SK-N-SH (cell line): Measurements from ENCODE around the gene RGS6. TPM values are rescaled to one million over a fixed set of nuclear protein-coding genes. Genes with fewer than 3 reads are reported as not detected.

Experiments
- CTCF ChIA-PET: fragments of 300-600, 350-600 bp; formaldehyde crosslinking; extraction: SDS; loops from one replicate; lab custom pipeline; 2021; lab: Yijun Ruan, JAX
- POLR2A ChIA-PET: fragments of 350-600 bp; sonication (Branson Sonifier 250); formaldehyde crosslinking; extraction: SDS; loops from one replicate; lab custom pipeline; 2020; ENCODE audit warnings: antibody characterized with exemption, inconsistent platforms; lab: Yijun Ruan, JAX
- DNase-seq: peaks from one replicate; pipeline ENCODE4 v3.0.0; 2012
- H2AFZ ChIP-seq: fragments of 200-600 bp; sonication (generic); 2 replicates; pipeline ENCODE4 v1.8.1; 2016; ENCODE audit warnings: antibody characterized with exemption, mild to moderate bottlenecking, low read depth
- H3F3A ChIP-seq: fragments of 200-600 bp; sonication (generic); replicated peaks from 2 replicates; pipeline ENCODE3; 2016; ENCODE audit warnings: antibody characterized with exemption, mild to moderate bottlenecking; ENCODE audit not compliant: insufficient read depth
- H3K27ac ChIP-seq, 2 experiments: fragments of 200-500 bp in 1 of 2; fragments of 200-600 bp in 1 of 2; sonication (Bioruptor generic) in 1 of 2; sonication (generic), shearing (Covaris generic) in 1 of 2; 2 replicates each; pipeline versions ENCODE4 v1.5.1 to v1.6.1; 2014 to 2016; ENCODE audit warnings: low read depth in 2 of 2, inconsistent platforms in 1 of 2, low read length in 1 of 2, mild to moderate bottlenecking in 1 of 2, mixed read lengths in 1 of 2
- H3K27me3 ChIP-seq: fragments of 200-600 bp; sonication (generic), shearing (Covaris generic); 2 replicates; pipeline ENCODE4 v1.6.1; 2016; ENCODE audit warnings: mixed run types; ENCODE audit not compliant: insufficient read depth
- H3K36me3 ChIP-seq, 2 experiments: fragments of 200-500 bp in 1 of 2; fragments of 200-600 bp in 1 of 2; sonication (Bioruptor generic) in 1 of 2; sonication (generic) in 1 of 2; replicated peaks in 1 of 2; 2 replicates each; pipeline versions ENCODE3 to v1.5.1; 2014 to 2016; ENCODE audit warnings: low read length in 1 of 2, mild to moderate bottlenecking in 1 of 2; ENCODE audit not compliant: insufficient read depth in 2 of 2, control insufficient read depth in 1 of 2
- H3K4me1 ChIP-seq, 2 experiments: fragments of 200-500 bp in 1 of 2; fragments of 200-600 bp in 1 of 2; sonication (Bioruptor generic) in 1 of 2; sonication (generic), shearing (Covaris generic) in 1 of 2; 2 replicates each; pipeline versions ENCODE4 v1.5.1 to v1.6.1; 2014 to 2016; ENCODE audit warnings: low read depth in 1 of 2, low read length in 1 of 2, mixed run types in 1 of 2; ENCODE audit not compliant: insufficient read depth in 2 of 2, control insufficient read depth in 1 of 2
- H3K4me2 ChIP-seq: fragments of 200-600 bp; sonication (generic), shearing (Covaris generic); 2 replicates; pipeline ENCODE4 v1.6.1; 2017; ENCODE audit warnings: mixed run types
- H3K4me3 ChIP-seq, 2 experiments: fragments of 200-500 bp in 1 of 2; fragments of 200-600 bp in 1 of 2; sonication (Bioruptor generic) in 1 of 2; sonication (generic), shearing (Covaris generic) in 1 of 2; 2 replicates each; pipeline versions ENCODE4 v1.5.1 to v1.8.1; 2014 to 2016; ENCODE audit warnings: low read depth in 2 of 2, inconsistent platforms in 1 of 2, low read length in 1 of 2, mild to moderate bottlenecking in 1 of 2, mixed read lengths in 1 of 2, moderate library complexity in 1 of 2
- H3K79me2 ChIP-seq: fragments of 200-600 bp; sonication (generic); 2 replicates; pipeline ENCODE4 v1.8.1; 2017; ENCODE audit warnings: mild to moderate bottlenecking; ENCODE audit not compliant: insufficient read depth
- H3K9ac ChIP-seq: fragments of 200-600 bp; sonication (generic); 2 replicates; pipeline ENCODE4 v1.6.1; 2017; ENCODE audit warnings: mixed run types
- H3K9me2 ChIP-seq: fragments of 200-600 bp; sonication (generic); 2 replicates; pipeline ENCODE4 v1.6.1; 2017; ENCODE audit warnings: mixed run types
- H3K9me3 ChIP-seq: fragments of 200-600 bp; sonication (generic); 2 replicates; pipeline ENCODE4 v1.6.1; 2017; ENCODE audit warnings: mixed run types, mild to moderate bottlenecking, moderate library complexity
- H4K20me1 ChIP-seq: fragments of 200-600 bp; sonication (generic); 2 replicates; pipeline ENCODE4 v1.6.1; 2017; ENCODE audit warnings: mild to moderate bottlenecking, mixed run types; ENCODE audit not compliant: insufficient read depth
- CHD2 ChIP-seq: fragments of 150-350 bp; IDR thresholded peaks from 2 replicates; pipeline ENCODE4 v1.6.1; 2018; ENCODE audit warnings: low read length; ENCODE audit not compliant: partially characterized antibody
- ELF1 ChIP-seq: IDR thresholded peaks from 2 replicates; pipeline ENCODE4 v1.4.0; 2012
- EP300 ChIP-seq, 2 experiments: IDR thresholded peaks; 2 replicates each; pipeline versions ENCODE4 v1.4.0 to v1.6.1; 2012; ENCODE audit warnings: borderline replicate concordance in 1 of 2, low read depth in 1 of 2, low read length in 1 of 2
- GABPA ChIP-seq: IDR thresholded peaks from 2 replicates; pipeline ENCODE4 v1.4.0; 2012; ENCODE audit warnings: low read depth, mild to moderate bottlenecking
- GATA2 ChIP-seq: sonication (generic); formaldehyde crosslinking; IDR thresholded peaks from 2 replicates; pipeline ENCODE4 v1.5.0; 2020; ENCODE audit warnings: mild to moderate bottlenecking, missing genetic modification reagents
- NRF1 ChIP-seq: IDR thresholded peaks from 2 replicates; pipeline ENCODE4 v1.6.1; 2012; ENCODE audit warnings: low read depth, mild to moderate bottlenecking, low read length
- RCOR1 ChIP-seq: fragments of 150-350 bp; IDR thresholded peaks from 2 replicates; pipeline ENCODE4 v1.6.1; 2017; ENCODE audit warnings: antibody characterized with exemption, low read length
- RFX5 ChIP-seq: IDR thresholded peaks from 2 replicates; pipeline ENCODE4 v1.6.1; 2012; ENCODE audit warnings: mild to moderate bottlenecking, improper control_type of control experiment, low read length
- RXRA ChIP-seq: IDR thresholded peaks from 2 replicates; pipeline ENCODE4 v1.4.0; 2012; ENCODE audit warnings: low read depth, mild to moderate bottlenecking, borderline replicate concordance
- SMC3 ChIP-seq: IDR thresholded peaks from 2 replicates; pipeline ENCODE4 v1.6.1; 2012; ENCODE audit warnings: low read depth, low read length, improper control_type of control experiment
- TAF1 ChIP-seq: IDR thresholded peaks from 2 replicates; pipeline ENCODE4 v1.6.1; 2012; ENCODE audit warnings: low read depth, mild to moderate bottlenecking, low read length, moderate library complexity, borderline replicate concordance
- TCF12 ChIP-seq: IDR thresholded peaks from 2 replicates; pipeline ENCODE4 v1.4.0; 2012
- TEAD4 ChIP-seq: IDR thresholded peaks from 2 replicates; pipeline ENCODE4 v1.4.0; 2012; ENCODE audit warnings: mild to moderate bottlenecking, borderline replicate concordance; ENCODE audit not compliant: insufficient read depth
- USF2 ChIP-seq: fragments of 150-350 bp; IDR thresholded peaks from 2 replicates; pipeline ENCODE4 v1.6.1; 2017; ENCODE audit warnings: antibody characterized with exemption, low read length, low read depth, borderline replicate concordance
- YY1 ChIP-seq: IDR thresholded peaks from 2 replicates; pipeline ENCODE4 v1.4.0; 2012; ENCODE audit warnings: low read depth, mild to moderate bottlenecking
- WGBS: methylation state at CpG from one replicate; pipeline ENCODE4 v1.1.6; 2017; ENCODE audit warnings: low lambda C conversion rate; 5-methylcytosine and 5-hydroxymethylcytosine counted together
- polyA plus RNA-seq, 3 experiments: library from polyadenylated mRNA; depleted of rRNA; stranded (reverse); fragments of >200 nt; gene quantifications; 2 replicates each; pipeline ENCODE4 v1.2.3, GENCODE V29; 2012
- TF ChIP-seq, protein P1 (sequence below): IDR thresholded peaks from 2 replicates; pipeline ENCODE4; 2012
- TF ChIP-seq, protein P2 (sequence below): IDR thresholded peaks from 2 replicates; pipeline ENCODE4 v1.4.0; 2012; ENCODE audit warnings: low read depth, borderline replicate concordance
- TF ChIP-seq, protein P3 (sequence below): IDR thresholded peaks from 2 replicates; pipeline ENCODE4 v1.4.0; 2012; ENCODE audit warnings: low read depth
- TF ChIP-seq, protein P4 (sequence below): IDR thresholded peaks from 2 replicates; pipeline ENCODE4 v1.6.1; 2012; ENCODE audit warnings: mild to moderate bottlenecking, low read depth, low read length, moderate library complexity

Gene RGS6
- polyA plus RNA-seq, 1 of the 3 experiments (the other 2 are of a cell fraction) = not detected

DNA sequence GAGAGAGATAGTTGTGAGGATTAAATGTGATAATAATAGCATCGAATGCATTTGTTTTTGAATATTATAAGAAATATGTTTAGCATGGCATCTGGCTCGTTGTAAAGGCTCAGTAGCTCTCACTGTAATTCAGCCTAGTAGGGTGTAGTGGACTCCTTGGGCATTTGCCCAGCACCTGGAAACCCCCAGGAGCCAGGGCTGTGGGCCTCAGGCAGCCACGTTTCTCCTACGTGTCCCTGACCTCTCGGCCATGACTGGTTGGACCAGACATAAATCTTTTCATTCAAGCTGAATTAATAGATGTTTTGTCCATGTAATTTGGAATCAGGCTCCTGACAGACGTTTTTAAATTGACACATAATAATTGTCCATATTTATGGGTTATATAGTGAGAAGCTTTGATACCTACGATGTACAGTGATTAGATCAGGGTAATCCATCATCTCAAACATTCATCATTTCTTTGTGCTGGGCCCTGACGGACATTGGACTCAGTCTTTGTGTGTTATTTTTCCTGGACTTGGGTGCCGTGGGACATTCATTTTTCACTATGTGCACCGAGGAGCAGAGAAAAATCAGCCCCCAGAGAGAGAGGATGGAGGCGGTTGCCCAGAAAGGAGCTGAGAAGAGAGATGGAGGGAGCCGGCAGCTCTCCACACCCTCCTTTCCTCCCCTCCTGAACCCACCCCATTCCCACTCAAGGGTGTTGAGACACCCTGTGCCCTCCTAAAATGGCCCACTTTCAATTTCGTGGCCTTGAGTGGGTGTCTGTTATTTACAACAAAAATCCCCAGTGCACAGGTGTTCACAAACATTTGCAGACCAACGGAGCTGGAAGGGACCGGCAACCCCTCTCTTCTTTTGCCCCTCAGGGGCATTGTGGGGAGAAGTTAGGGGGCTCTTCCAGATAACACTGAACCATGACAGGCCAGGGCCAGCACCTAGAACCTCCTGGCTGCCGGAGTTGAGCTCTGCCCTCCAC lies 665.3 kb downstream of the RGS6 start:
- CTCF ChIA-PET = interaction anchor here (0.8 kb wide), 1 partner anchor 308 kb away, joined by 4 read pairs; no protein-coding TSS in a partner anchor
- H3K9me2 ChIP-seq = no peaks in the 10 kb centered on the region
- H3K4me2 ChIP-seq = no peak overlapping the region
- no peak overlapping the region for H3K4me3 ChIP-seq
- 49% methylated on average over 16 of the region's 16 CpGs for WGBS
- H3K36me3 ChIP-seq = no peaks in the 10 kb centered on the region
- no peak overlapping the region for H3K9ac ChIP-seq
- no peak overlapping the region for H2AFZ ChIP-seq
- no peaks in the 10 kb centered on the region for H3F3A ChIP-seq
- H4K20me1 ChIP-seq = no peaks in the 10 kb centered on the region
- H3K79me2 ChIP-seq = no peaks in the 10 kb centered on the region
- no peak overlapping the region for H3K27ac ChIP-seq
- TF ChIP-seq, protein P1, sequence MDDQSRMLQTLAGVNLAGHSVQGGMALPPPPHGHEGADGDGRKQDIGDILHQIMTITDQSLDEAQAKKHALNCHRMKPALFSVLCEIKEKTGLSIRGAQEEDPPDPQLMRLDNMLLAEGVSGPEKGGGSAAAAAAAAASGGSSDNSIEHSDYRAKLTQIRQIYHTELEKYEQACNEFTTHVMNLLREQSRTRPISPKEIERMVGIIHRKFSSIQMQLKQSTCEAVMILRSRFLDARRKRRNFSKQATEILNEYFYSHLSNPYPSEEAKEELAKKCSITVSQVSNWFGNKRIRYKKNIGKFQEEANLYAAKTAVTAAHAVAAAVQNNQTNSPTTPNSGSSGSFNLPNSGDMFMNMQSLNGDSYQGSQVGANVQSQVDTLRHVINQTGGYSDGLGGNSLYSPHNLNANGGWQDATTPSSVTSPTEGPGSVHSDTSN = no peak
- TF ChIP-seq GATA2 (CRISPR knock-in tag) (no peak), ELF1 (no peak), SMC3 (no peak)
- TF ChIP-seq, all 33 proteins: peak for 0
- Histone ChIP-seq H3K27me3 (no peaks in the 10 kb centered on the region), H3K4me1 (no peaks in the 10 kb centered on the region; a peak in 1 of 4 replicates), H3K9me3 (no peaks in the 10 kb centered on the region)
- no peak for DNase-seq
- POLR2A ChIA-PET = no interaction called here

DNA sequence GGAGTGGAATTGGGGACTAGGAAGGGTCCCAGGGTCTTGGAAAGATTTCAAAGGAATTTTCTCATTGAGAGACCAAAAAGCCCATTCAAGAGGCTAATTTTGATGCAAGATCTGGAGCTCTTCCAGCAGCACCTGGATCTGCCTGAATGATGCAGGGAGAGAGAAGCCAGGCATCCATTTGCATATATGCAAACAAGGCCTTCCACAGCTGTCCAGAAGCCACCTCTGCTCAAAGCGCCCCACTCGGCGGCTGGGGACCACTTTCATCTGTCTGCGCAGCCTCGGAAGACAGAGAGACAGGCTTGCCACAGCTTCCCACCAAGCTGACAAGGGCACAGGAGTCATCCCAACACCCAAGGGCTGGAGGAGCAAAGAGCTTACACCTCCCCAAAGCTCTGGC lies 666.1 kb downstream of the RGS6 start:
- Histone ChIP-seq H3K4me1 (no peaks in the 10 kb centered on the region; a peak in 1 of 4 replicates), H3K79me2 (no peaks in the 10 kb centered on the region), H3K9me3 (no peaks in the 10 kb centered on the region), H3K4me2 (no peak overlapping the region), H3K27ac (no peak overlapping the region), H2AFZ (no peak overlapping the region), H3K27me3 (no peaks in the 10 kb centered on the region)
- no CpG with 5 or more reads among the region's 5 CpGs for WGBS
- DNase-seq = no peak
- no peak for TF ChIP-seq GABPA
- TF ChIP-seq RXRA = no peak
- no peak for TF ChIP-seq NRF1
- TF ChIP-seq, protein P2, sequence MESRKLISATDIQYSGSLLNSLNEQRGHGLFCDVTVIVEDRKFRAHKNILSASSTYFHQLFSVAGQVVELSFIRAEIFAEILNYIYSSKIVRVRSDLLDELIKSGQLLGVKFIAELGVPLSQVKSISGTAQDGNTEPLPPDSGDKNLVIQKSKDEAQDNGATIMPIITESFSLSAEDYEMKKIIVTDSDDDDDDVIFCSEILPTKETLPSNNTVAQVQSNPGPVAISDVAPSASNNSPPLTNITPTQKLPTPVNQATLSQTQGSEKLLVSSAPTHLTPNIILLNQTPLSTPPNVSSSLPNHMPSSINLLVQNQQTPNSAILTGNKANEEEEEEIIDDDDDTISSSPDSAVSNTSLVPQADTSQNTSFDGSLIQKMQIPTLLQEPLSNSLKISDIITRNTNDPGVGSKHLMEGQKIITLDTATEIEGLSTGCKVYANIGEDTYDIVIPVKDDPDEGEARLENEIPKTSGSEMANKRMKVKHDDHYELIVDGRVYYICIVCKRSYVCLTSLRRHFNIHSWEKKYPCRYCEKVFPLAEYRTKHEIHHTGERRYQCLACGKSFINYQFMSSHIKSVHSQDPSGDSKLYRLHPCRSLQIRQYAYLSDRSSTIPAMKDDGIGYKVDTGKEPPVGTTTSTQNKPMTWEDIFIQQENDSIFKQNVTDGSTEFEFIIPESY = no peak
- TF ChIP-seq TCF12 = no peak
- no peak for TF ChIP-seq GATA2 (CRISPR knock-in tag)
- no peak for TF ChIP-seq TAF1
- no peak for TF ChIP-seq EP300 (IDR thresholded peaks at IDR 0.05; ENCODE audit: borderline replicate concordance in 1 of 2, low read depth in 1 of 2, low read length in 1 of 2)
- TF ChIP-seq YY1 = no peak
- no peak for TF ChIP-seq RFX5
- no peak for TF ChIP-seq TEAD4
- TF ChIP-seq, protein P3, sequence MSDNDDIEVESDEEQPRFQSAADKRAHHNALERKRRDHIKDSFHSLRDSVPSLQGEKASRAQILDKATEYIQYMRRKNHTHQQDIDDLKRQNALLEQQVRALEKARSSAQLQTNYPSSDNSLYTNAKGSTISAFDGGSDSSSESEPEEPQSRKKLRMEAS = no peak
- no peak for TF ChIP-seq CHD2
- TF ChIP-seq USF2 = no peak
- TF ChIP-seq, protein P4, sequence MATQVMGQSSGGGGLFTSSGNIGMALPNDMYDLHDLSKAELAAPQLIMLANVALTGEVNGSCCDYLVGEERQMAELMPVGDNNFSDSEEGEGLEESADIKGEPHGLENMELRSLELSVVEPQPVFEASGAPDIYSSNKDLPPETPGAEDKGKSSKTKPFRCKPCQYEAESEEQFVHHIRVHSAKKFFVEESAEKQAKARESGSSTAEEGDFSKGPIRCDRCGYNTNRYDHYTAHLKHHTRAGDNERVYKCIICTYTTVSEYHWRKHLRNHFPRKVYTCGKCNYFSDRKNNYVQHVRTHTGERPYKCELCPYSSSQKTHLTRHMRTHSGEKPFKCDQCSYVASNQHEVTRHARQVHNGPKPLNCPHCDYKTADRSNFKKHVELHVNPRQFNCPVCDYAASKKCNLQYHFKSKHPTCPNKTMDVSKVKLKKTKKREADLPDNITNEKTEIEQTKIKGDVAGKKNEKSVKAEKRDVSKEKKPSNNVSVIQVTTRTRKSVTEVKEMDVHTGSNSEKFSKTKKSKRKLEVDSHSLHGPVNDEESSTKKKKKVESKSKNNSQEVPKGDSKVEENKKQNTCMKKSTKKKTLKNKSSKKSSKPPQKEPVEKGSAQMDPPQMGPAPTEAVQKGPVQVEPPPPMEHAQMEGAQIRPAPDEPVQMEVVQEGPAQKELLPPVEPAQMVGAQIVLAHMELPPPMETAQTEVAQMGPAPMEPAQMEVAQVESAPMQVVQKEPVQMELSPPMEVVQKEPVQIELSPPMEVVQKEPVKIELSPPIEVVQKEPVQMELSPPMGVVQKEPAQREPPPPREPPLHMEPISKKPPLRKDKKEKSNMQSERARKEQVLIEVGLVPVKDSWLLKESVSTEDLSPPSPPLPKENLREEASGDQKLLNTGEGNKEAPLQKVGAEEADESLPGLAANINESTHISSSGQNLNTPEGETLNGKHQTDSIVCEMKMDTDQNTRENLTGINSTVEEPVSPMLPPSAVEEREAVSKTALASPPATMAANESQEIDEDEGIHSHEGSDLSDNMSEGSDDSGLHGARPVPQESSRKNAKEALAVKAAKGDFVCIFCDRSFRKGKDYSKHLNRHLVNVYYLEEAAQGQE = no peak
- no peak for TF ChIP-seq RCOR1
- TF ChIP-seq, all 33 proteins: peak for 0
- Histone ChIP-seq H3K9ac (no peak overlapping the region), H4K20me1 (no peaks in the 10 kb centered on the region), H3K9me2 (no peaks in the 10 kb centered on the region), H3K36me3 (no peaks in the 10 kb centered on the region), H3K4me3 (no peak overlapping the region), H3F3A (no peaks in the 10 kb centered on the region)
- ChIA-PET CTCF (interaction anchor here (0.8 kb wide), 1 partner anchor 307 kb away, joined by 4 read pairs; no protein-coding TSS in a partner anchor), POLR2A (no interaction called here)
